NCI-H2081 (cell line): ENCODE measurements around the gene GSTM4.
"Not testable (repeated sequence)": the region's sequence is repeated elsewhere in the genome, so short reads cannot be mapped to it uniquely, and the experiment has no call there.

Experiments used
- DNase-seq, 2 experiments: peaks; one replicate each; lab custom pipeline; 2025; lab: John Stamatoyannopoulos, UW

The GSTM4 gene

GRCh38 chr1:109704173-109704572, 48.3 kb downstream of the GSTM4 start:
- no peak for DNase-seq

GRCh38 chr1:109705411-109705810, 49.5 kb downstream of the GSTM4 start:
- DNase-seq = no peak

DNA sequence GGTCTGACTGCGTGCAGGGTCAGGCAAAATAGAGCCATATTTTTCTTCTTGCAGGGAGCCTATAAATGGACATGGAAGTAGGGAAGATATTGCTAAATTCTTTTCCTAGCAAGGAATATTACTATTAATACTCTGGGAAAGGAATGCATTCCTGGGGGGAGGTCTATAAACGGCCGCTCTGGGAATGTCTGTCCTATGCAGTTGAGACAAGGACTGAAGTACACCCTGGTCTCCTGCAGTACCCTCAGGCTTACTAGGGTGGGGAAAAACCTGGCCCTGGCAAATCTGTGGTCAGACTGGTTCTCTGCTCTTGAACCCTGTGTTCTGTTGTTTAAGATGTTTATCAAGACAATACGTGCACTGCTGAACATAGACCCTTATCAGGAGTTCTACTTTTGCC, 53.0 kb downstream of the GSTM4 start:
- not testable (repeated sequence) for DNase-seq

DNA sequence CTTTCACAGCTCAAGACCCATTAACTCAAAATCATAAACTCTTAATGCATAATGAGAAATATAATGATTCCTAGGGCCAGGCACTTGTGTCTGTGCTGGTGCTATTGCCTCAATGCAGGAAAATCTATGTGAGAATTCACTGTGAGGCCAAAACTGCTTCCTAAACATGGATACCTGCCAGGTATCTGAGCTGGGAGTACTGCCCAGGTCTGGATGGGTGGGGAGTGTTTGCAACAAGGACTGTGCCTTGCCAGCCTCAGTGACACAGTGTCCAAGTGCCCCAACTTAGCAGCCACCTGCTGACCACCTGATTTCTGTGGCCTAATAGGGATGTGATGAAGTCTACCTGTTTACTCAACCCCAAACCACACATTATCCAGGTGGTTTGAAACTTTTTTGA, 53.9 kb downstream of the GSTM4 start:
- not testable (repeated sequence) for DNase-seq
